Activated CD8-positive, alpha-beta memory T cell treated with anti-CD3 and anti-CD28 coated beads, Interleukin-2, amount 50 U/mL, for 4 hours (primary cell): ENCODE results near the gene LCN6.
"Not testable (repeated sequence)": the region's sequence is repeated elsewhere in the genome, so short reads cannot be mapped to it uniquely, and the experiment has no call there.

ENCODE experiments used
- DNase-seq: peaks from one replicate; pipeline ENCODE4 v3.0.0-alpha.2; 2020

The LCN6 gene, protein sequence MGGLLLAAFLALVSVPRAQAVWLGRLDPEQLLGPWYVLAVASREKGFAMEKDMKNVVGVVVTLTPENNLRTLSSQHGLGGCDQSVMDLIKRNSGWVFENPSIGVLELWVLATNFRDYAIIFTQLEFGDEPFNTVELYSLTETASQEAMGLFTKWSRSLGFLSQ

DNA sequence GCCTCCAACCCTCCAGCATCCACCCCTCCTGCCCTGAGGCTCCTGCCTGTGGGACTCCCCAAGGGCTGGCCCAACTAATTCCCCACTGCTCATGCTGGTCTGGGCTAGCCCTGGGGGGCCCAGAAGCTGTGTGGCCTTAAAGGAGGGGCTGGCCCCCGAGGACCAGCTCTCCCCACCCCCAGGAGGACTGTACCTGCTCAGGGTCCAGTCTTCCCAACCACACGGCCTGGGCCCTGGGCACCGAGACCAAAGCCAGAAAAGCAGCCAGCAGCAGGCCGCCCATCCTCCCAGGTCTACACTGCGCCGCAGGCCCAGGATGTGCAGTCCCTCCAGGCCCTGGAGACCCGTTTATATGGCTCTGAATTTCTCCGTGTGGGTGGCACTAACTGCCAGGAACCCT, at the start of gene LCN6:
TSS of gene LCN6 (minus strand) at position 325 of the 400 bp plus-strand sequence. CDS start at position 283, 42 bp downstream.
- no peak for DNase-seq

DNA sequence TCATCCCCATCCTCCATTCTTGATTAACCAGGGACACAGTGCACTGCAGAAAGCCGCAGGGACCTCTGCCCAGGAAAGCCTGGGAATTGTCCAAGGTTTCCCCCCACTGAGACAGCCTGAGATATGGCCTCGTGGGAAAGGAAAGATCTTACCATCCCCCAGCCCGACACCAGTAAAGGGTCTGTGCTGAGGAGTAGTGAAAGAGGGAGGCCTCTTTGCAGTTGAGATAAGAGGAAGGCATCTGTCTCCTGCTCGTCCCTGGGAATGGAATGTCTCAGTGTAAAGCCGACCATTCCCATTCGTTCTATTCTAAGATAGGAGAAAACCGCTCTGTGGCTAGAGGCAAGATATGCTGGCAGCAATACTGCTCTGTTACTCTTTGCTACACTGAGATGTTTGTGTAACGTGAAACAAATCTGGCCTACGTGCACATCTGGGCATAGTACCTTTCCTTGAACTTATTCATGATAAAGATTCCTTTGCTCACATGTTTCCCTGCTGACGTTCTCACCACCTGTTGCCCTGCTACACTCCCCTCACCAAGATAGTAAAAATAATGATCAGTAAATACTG, 48.5 kb upstream of the LCN6 start:
- not testable (repeated sequence) for DNase-seq

DNA sequence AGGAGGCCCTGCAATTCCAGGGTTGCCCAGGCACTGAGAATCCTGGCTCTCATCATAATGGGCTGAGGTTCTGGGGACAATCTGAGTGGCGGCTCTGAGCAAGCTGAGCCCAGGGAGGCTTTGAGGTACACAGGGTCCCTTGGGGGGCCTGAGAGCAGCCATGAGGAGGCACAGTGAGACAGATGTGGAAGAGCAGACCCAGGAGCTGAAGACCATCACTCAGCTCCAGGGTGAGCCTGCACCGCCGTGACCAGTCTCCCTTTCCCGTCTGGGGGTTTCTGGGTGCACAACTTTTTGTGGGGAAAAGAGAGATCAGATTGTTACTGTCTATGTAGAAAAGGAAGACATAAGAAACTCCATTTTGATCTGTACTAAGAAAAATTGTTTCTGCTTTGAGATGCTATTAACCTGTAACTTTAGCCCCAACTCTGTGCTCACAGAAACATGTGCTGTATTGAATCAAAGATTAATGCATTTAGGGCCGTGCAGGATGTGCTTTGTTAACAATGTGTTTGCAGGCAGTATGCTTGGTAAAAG, 48.0 kb upstream of the LCN6 start, which contains the start of gene CCDC183:
TSS of gene CCDC183 (plus strand) at position 101 of the 537 bp plus-strand sequence. CDS start at position 161, 60 bp downstream.
- no peak for DNase-seq

DNA sequence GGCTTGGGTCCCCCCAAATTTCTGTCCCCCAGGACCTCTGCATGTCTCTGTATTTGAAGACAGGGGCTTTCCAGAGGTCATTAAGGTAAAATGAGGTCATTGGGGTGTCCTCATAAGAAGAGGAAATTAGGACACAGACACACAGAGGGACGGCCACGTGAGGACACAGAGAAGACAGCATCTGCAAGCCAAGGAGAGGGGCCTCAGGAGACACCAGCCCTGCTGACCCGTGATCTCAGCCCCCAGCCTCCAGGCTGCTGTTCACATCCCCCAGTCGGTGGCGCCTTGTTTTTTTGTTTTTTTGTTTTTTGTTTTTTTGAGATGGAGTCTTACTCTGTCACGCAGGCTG, 46.6 kb upstream of the LCN6 start:
- DNase-seq: no peak

DNA sequence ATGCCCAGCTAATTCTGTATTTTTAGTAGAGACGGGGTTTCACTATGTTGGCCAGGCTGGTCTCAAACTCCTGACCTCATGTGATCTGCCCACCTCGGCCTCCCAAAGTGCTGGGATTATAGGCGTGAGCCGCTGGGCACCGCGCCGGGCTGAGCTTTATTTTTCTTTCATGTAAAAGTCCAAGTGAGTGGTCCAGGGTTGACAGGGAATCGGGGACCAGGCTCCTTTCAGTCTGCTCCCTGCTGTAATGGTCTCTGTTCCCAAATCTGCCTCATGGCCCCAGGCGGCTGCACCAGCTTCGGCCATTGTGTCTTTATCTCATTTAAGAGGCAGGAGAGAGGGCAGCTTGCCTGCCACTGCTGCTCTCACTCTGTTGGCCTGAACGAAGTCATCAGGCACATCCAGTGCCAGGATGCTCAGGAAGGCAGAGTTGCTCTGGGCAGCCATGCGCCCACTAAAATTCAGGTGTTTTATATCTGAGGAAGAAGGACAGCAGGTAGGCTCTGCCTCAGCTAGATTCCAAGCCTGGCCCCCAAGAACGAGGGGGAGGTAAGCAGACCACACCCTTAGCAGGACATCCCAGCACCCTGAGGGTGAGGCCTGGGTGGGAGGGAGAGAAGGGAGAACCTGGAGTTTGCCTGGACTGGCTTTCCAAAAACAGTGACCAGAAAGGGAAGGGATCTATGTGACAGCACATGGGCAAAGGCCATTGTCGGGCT, 46.1 kb upstream of the LCN6 start:
- DNase-seq: no peak

DNA sequence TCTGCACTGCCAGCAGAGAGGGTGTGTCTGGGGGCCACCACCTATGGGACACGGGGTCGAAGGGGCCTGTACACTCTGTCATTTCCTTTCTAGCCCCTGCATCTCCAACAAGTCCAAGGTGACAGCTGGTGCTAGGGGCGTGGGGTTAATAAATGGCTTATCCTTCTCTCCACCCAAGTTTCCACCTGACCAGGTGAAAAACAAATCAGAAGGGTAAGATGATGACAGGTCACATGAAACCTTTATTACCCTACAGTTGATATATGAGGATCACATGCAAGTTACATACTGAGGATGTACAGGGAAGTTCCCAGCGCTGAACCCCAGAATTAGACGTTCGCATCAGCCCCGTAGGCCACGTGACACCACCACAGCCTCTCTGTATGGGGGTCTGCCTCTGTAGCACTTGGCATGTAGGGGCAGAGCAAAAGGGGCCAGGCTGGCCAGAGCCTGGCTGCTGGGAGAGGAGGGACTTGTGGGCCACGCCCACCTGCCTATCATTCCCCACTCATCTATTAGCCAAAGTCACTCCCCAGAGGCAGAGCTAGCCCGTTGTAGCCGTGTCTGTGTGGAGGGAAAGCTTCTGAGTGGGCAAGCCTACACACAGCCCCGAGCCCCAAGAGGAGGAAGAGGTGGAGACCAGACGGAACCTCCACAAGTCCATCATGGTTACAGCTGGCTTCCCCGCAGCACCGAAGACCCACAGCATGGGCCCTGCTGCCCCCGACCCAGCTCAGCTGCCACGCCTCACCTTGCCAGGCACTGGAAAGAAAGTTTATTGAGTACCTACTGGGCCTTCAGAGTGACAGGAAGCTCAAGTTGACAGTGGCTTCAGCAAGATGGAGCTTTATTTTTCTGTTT, 45.0 kb upstream of the LCN6 start:
- DNase-seq: no peak

DNA sequence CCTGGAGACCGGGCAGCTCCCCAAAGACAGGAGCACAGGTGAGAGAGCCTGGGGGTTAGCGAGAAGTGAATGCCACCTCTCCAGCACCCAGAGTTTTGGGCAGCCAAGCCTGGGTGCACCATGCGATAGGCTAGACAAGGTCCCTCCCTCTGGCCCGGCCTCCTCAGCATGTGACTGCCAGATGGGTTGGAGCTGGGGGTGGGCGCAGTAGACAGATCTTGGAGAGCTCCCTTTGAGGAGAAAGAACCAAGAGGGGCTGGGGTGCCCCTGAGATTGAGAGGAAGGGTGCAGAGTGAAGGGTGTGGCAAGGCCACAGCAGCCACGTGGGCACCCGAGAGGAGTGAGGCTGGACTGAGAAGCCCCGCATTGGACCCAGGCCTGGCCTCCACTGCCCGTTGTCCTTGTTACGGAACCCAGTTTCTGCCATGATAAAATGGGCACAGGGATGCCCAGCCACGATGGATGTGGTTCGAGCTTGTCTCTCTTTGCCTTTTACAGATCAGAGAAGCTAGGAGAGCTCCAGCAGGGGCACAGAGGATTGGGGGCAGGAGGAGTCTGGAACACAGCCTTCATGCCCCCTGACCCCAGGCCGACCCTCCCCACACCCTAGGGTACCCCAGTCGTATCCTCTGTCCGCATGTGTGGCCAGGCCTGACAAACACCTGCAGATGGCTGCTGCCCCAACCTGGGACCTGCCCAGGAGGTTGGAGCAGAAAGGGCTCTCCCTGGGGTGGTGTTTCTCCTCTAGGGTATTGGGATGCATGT, 44.2 kb upstream of the LCN6 start:
- no peak for DNase-seq

DNA sequence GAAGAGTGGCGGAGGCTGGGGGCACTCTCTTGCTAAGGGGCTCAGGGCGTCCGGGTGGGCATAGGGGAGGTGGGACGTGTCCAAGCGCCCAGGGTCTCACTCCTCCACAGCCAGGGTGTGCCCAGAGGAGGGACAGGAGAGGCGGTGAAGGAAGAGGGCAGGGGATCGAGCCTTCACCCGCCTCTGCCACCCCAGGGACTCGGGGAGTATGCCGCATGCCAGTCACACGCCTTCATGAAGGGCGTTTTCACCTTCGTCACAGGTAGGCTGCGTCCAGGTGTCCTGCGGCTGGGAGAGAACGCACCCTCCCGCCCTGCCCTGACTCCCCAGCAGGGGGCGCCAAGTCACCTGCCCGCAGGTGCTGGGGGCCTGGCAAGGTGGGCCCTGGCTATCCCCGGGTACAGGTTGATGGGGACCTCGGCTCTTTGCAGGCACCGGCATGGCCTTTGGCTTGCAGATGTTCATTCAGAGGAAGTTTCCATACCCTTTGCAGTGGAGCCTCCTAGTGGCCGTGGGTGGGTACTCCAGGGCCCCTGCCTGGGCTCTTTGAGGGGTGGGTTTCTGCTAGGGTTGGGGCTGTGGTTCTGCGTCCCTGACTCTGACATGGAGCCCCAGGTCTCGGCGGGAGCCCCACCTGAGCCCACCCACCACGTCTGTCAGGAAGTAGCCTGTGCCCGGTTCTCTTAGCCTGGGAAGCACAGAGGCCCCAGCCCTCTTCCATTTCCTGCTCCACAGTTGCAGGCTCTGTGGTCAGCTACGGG, 43.4 kb upstream of the LCN6 start:
- peak; percentile 67 for DNase-seq

DNA sequence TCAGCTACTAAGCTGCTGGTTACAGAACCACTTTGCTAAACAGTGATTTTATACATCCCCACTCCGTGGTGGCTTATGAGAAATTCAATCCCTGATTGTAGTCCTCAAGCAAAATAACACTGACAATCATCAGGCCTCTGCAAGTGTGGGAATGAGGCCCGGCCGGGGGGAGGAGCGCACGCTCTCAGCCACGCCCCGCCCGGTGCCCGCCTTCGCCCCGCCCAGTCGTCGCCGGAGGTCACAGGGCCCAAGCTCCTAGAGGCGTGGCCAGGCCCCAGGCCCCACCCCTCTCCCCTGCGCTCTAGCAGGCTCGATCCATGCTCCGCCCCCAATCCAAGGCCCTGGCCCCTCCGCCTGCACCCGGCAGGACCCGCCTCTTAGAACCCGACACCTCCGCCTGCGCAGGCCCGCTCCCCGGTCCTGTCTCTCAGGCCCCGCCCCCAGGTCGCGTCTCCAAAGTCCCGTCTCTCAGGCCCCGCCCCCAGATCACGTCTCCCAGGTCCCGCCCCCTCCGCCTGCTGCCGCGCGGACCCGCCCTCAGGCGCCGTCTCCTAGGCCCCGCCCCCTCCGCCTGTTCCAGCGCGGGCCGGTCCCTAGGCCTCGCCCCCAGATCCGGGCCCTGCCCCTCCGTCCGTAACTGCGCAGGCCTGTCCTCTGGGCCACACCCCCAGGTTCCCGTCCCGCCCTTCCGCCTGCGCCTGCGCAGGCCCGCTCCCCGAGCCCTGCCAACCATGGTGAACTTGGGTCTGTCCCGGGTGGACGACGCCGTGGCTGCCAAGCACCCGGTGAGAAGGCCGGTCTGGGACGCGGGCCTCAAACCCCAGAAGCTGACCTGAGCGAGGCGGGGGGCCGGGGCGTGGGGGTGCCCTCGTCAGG, 42.6 kb upstream of the LCN6 start, which contains the start of gene TMEM141:
TSS of gene TMEM141 (plus strand) at position 705 of the 876 bp plus-strand sequence. CDS start at position 732, 27 bp downstream.
- peak; percentile 100 for DNase-seq

DNA sequence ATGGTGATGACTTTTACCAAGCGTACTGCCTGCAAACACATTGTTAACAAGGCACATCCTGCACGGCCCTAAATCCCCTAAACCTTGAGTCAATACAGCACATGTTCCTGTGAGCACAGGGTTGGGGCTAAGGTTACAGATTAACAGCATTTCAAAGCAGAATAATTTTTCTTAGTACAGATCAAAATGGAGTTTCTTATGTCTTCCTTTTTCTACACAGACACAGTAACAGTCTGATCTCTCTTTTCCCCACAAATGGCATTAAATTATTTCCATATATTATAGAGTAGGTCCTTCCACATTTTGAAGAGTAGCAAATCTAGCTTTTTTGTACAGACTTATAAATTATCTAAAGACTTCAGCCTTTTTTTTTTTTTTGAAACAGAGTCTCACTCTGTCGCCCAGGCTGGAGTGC, 41.2 kb upstream of the LCN6 start:
- no peak for DNase-seq

DNA sequence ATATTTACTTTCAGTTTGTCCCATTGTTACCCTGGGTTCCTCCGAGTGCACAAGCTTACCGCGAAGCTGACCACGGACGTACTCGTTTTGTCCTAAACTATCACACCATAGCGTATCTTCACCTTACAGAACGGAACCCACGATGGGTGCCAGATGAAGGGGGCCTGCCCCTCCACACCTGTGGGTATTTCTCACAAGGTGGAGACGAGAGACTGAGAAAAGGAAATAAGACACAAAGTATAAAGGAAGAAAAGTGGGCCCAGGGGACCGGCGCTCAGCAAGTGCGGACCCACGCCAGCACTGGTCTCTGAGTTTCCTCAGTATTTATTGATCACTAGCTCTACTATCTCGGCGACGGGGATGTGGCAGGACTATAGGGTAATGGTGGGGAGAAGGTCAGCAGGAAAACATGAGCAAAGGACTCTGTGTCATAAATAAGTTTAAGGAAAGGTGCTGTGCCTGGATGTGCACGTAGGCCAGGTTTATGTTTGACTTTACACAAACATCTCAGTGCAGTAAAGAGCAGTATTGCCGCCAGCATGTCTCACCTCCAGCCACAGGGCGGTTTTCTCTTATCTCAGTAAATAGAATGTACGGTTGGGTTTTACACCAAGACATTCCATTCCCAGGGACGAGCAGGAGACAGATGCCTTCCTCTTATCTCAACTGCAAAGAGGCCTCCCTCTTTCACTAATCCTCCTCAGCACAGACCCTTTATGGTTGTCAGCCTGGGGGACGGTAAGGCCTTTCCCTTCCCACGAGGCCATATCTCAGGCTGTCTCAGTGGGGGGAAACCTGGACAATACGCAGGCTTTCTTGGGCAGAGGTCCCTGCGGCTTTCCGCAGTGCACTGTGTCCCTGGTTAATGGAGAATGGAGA, 40.6 kb upstream of the LCN6 start:
- DNase-seq: not testable (repeated sequence)

DNA sequence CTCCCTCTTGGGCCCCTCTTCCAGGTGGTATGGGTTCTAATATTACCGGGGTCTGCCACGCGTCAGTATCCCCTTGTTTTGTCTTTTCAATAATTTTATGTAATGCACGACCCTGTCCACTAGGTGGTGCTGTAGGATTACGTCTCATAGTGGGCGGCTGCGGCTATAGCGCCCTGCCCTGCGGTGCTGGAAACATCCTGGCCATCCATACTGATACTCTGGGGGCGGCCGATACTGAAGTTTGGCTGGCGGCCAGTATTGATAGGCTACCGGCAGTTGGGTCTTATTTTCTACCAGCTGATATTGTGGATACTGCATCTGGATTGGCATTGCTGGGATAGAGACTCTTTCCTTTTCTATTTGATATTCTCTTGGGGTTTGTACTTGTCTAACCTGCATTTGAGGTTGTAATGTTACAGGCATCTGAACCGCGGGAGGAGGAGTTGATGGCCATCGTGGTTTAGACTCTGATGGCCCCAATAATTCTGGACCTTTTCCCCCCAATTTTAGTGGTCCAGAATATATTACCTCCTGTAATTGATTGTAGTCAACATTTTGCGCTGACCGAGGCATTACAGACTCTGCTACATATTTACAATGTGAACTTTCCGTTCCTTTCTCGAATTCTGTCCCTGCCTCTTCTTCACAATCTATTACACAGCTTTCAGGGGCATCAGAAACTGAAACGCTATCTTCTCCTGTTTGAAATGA, 39.5 kb upstream of the LCN6 start:
- peak; percentile 62 for DNase-seq

DNA sequence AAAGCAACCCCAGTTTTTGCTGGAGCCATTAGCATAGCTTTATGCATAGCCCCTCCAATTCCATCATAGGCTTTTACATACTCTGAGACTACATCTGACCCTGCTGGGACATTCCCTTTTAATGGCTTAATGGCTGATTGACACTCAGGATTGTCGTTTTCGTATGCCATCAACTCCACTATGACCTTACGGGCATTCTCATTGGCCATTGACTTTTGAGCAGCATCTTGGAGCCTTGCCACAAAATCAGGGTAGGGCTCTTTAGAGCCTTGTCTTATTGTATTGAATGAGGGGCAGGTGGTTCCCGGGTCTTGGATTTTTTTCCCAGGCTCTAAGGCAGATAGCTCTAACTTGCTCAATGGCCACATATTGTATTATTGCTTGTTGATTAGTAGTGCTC, 38.7 kb upstream of the LCN6 start:
- DNase-seq: not testable (repeated sequence)

DNA sequence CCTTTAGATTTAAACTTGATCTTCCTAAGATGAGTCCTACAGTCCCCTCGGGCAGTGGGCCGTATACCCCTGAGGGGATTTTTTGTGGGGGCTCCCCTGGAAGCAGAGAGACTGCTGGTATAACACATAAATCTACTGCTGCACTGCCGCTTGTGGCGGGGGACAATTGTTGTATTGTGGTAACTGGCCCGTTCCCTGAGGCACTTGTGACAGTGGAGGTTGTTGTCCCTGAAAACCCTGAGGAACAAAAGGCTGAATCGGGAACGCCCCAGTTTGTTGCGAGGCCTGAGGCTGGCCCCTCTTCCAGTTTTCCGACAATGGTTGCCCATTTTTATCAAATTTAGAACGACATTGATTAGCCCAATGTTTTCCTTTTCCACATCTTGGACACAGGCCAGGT, 38.1 kb upstream of the LCN6 start:
- no peak for DNase-seq

DNA sequence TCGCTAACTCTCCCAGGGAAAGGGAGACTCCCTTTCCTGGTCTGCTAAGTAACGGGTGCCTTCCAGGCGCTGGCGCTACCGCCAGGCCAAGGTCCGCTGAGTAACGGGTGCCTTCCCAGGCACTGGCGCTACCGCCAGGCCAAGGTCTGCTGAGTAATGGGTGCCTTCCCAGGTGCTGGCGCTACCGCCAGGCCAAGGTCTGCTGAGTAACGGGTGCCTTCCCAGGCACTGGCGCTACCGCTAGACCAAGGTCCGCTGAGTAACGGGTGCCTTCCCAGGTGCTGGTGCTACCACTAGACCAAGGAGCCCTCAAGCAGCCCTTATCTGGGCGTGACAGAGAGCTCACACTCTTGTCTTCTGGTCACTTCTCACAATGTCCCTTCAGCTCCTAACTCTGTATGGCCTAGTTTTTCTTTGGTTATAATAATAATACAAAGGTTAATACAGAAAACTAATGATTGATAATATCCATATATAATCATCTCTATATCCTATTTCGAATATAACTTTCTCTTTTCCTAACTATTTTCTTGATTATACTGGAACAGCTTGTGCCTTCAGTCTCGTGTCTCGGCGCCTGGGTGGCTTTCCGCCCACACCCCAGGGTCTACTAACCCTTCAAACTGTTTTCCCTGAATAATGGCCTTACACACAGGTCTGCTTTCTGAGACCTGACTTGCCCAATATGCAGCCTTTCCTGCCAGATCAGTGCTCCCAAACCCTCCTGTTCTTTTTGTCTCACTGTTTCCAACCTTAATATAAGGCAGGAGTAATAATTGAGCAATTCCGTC, 37.4 kb upstream of the LCN6 start:
- DNase-seq: not testable (repeated sequence)

DNA sequence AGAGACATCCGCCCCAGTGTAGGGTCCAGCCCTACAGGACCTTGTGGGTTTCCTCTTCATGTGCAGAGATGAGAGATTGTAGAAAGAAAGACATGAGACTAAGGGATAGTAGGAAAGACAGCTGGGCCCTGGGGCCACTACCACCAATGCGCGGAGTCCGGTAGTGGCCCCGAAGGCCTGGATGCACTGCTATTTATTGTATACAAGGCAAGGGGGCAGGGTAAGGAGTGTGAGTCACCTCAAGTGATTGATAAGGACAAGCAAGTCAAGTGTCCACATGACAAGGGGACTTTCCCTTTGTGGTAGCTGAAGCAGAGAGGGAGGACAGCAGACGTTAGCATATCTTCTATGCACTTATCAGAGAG, 36.7 kb upstream of the LCN6 start:
- DNase-seq: no peak

DNA sequence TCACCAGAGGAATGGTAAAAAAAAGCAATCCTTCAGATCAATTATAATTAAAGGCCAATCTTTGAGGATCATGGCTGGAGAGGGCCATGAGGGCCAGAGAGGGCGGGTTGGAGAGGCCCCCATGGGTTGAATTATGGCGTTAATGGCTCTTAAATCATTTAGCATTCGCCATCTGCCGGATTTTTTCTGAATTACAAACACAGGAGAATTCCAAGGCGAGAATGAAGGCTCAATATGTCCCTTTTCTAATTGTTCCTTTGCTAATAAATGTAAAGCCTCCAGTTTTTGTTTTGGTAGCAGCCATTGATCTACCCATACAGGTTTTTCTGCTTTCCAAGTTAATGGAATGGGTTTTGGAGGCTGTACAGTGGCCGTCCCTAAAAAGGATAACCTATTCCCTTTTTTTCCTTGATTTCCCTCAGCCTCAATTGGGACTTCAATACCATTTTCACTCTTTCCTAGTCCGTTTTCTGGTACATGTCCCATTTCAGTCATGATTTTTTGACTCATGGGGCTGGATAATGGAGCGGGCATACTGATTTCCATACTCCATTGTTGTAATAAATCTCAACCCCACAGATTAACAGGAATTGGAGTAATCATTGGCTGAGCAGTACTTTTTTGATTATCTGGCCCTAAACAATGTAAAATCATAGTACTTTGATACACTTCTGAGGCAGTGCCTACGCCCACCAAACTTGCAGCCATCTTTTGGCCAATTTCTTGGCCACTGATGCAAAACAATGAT, 36.1 kb upstream of the LCN6 start:
- no peak for DNase-seq
